IPS-20b (cell line): ENCODE results near the gene SEPTIN5.

ENCODE experiments used
- H3K27ac ChIP-seq: one replicate; pipeline ENCODE4 v1.5.1; 2013; ENCODE audit warnings: low read length
- H3K27me3 ChIP-seq: 2 replicates; pipeline ENCODE4 v1.6.1; 2013; ENCODE audit warnings: mild to moderate bottlenecking, low read length, inconsistent platforms; ENCODE audit not compliant: insufficient read depth
- H3K36me3 ChIP-seq: 2 replicates; pipeline ENCODE4 v1.6.1; 2013; ENCODE audit warnings: low read depth, mild to moderate bottlenecking, inconsistent platforms, low read length, moderate library complexity; ENCODE audit not compliant: insufficient read depth
- H3K4me1 ChIP-seq: 2 replicates; pipeline ENCODE4 v1.6.1; 2013; ENCODE audit warnings: mild to moderate bottlenecking, control low read depth, inconsistent platforms, low read length, moderate library complexity; ENCODE audit not compliant: insufficient read depth
- H3K4me3 ChIP-seq: 2 replicates; pipeline ENCODE4 v1.5.1; 2013; ENCODE audit warnings: mild to moderate bottlenecking, low read length, inconsistent platforms
- H3K9ac ChIP-seq: 2 replicates; pipeline ENCODE4 v1.6.1; 2013; ENCODE audit warnings: low read depth, mild to moderate bottlenecking, inconsistent platforms, low read length, moderate library complexity
- H3K9me3 ChIP-seq: 2 replicates; pipeline ENCODE4 v1.6.1; 2013; ENCODE audit warnings: mild to moderate bottlenecking, low read depth, low read length, inconsistent platforms; ENCODE audit not compliant: insufficient read depth

The SEPTIN5 gene

GRCh38 chr22:19734837-19735382, 20.6 kb downstream of the SEPTIN5 start:
- Histone ChIP-seq H3K9ac (no peak overlapping the region), H3K4me3 (no peak overlapping the region), H3K4me1 (no peaks in the 10 kb centered on the region), H3K9me3 (no peaks in the 10 kb centered on the region), H3K27me3 (peaks cover 12% of the 10 kb centered on the region), H3K36me3 (no peaks in the 10 kb centered on the region), H3K27ac (no peak overlapping the region)

DNA sequence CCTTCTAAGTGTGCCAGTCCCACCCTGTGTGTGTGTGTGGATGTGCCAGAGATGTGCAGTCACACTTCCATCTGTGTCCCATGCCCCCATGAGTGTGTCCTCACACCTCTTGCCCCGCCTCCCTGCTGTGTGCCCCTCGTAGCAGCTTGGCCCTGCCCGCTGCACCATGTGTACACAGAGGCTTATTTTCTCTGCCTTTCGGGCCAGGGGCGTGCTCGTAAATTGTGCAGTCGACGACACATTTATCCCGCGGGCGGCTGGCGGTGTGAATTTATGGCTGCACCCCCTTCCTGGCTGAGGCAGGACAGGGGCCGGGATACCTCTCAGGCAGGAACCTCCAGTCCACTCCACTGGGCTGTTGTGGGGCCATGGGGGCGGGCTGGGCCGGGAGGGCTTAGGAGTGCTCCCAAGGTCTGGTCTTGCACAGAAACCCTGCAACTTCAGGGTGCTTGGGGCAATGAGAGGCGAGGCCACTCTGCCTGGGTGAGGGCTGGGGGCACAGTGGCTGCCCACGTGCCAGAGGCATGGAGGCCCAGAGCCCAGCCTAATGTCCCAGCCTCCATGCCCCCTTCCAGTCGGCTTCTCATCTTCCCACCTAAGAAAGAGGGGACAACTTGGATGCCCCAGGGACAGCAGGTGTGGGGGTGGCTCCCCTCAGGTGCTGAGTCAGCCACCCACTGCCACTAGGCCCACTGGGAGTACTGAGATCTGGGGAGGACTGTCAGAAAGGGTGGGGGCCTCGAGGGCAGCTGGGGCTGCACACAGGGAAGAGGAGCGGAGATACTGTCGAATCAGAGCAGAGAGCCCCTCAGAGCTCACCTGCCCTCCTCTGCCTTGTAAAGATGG, 21.6 kb downstream of the SEPTIN5 start:
- H3K9me3 ChIP-seq: no peaks in the 10 kb centered on the region
- H3K27me3 ChIP-seq: peaks cover 5% of the 10 kb centered on the region; the same call in 1 of the 2 replicates
- H3K27ac ChIP-seq: no peak overlapping the region
- H3K9ac ChIP-seq: no peak overlapping the region
- no peaks in the 10 kb centered on the region for H3K36me3 ChIP-seq
- no peaks in the 10 kb centered on the region for H3K4me1 ChIP-seq
- no peak overlapping the region for H3K4me3 ChIP-seq

- no peaks in the 10 kb centered on the region for H3K9me3 ChIP-seq
- no peaks in the 10 kb centered on the region for H3K36me3 ChIP-seq
- 0 out of 2 replicates have a peak, but pooled peaks cover 5% of the 10 kb centered on the region for H3K27me3 ChIP-seq
- H3K4me3 ChIP-seq: no peak overlapping the region
- no peak overlapping the region for H3K27ac ChIP-seq
- no peak overlapping the region for H3K9ac ChIP-seq
- H3K4me1 ChIP-seq: no peaks in the 10 kb centered on the region
These were observed 23.8 kb downstream of the SEPTIN5 start for GRCh38 chr22:19737846-19738663.

DNA sequence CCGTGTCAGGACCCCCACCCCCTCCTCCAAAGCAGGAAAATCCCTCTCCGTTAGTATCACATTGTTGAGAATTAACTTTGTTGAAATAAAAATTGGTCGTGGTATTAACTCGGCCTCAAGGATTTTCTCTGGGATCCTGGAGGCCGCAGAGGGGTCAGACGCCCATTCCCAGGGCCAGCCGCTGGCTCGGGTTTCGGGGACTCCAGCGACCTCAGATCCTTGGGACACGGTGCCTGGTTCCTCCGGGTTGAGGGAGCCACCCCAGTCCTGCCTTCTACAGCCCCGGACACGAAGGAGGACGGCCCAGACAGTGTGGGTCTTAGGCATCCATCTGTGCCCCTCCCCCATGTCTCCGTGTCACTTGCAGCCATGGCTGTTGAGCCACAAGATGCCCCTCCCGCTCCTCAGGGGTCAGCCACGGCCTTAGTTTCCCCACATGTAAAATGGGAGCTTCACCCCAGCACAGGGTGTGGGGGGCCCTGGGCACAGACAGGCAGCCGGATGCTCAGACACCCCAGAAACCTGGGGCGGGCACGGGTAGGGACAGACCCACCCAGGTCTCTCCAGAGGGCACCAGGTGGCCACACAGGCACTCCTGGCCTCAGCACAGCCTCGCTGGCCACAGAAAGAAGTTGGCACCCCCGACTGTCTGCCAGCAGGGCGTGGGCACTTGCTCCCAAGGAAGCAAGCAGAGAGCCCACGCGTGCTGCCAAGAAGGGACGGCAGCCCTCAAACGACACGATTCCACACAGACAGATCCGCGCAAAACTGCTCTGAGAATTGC, 24.6 kb downstream of the SEPTIN5 start:
- H3K36me3 ChIP-seq: no peaks in the 10 kb centered on the region

GRCh38 chr22:19739448-19739895, 25.2 kb downstream of the SEPTIN5 start:
- H3K9ac ChIP-seq: no peak overlapping the region
- H3K27me3 ChIP-seq: 0 out of 2 replicates have a peak, but pooled peaks cover 5% of the 10 kb centered on the region
- H3K4me1 ChIP-seq: no peaks in the 10 kb centered on the region
- no peaks in the 10 kb centered on the region for H3K36me3 ChIP-seq
- no peak overlapping the region for H3K27ac ChIP-seq
- H3K9me3 ChIP-seq: no peaks in the 10 kb centered on the region
- no peak overlapping the region for H3K4me3 ChIP-seq

More for the DNA sequence above, 24.6 kb downstream of the SEPTIN5 start:
- H3K9me3 ChIP-seq: no peaks in the 10 kb centered on the region
- no peak overlapping the region for H3K27ac ChIP-seq
- no peak overlapping the region for H3K4me3 ChIP-seq
- 0 out of 2 replicates have a peak, but pooled peaks cover 5% of the 10 kb centered on the region for H3K27me3 ChIP-seq
- no peaks in the 10 kb centered on the region for H3K4me1 ChIP-seq
- H3K9ac ChIP-seq: no peak overlapping the region

DNA sequence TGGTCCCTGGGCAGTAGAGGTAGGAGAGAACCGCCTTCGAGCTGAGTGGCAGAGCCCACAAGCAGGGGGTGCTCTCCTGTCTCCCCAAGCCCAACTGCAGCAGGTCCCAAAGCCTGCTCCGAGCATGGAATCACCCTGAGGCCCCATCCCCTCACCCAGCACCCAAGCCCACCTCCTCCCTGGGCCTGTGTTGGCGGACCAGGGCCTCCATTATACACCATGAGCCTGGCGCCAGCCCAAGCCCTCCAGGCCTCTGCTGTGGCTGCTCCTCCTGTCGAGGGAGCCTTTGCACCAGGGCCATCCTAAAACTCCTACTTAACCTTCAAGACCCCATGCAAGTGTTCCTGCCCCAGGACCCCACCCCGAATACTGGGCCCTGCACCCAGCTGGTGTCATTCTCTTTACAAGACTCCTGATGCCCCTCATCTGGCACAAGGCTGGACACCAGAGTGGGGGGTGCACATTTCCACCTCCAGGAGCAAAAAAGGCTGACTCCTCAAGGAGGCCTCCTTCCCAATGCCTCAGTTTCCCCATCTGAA, 25.7 kb downstream of the SEPTIN5 start:
- Histone ChIP-seq H3K9me3 (no peaks in the 10 kb centered on the region), H3K36me3 (no peaks in the 10 kb centered on the region), H3K9ac (no peak overlapping the region), H3K27ac (no peak overlapping the region), H3K27me3 (0 out of 2 replicates have a peak, but pooled peaks cover 3% of the 10 kb centered on the region), H3K4me3 (no peak overlapping the region), H3K4me1 (no peaks in the 10 kb centered on the region)

- no peaks in the 10 kb centered on the region for H3K27me3 ChIP-seq
- no peak overlapping the region for H3K27ac ChIP-seq
- no peak overlapping the region for H3K9ac ChIP-seq
- H3K9me3 ChIP-seq: no peaks in the 10 kb centered on the region
- no peaks in the 10 kb centered on the region for H3K36me3 ChIP-seq
- H3K4me1 ChIP-seq: no peaks in the 10 kb centered on the region
- no peak overlapping the region for H3K4me3 ChIP-seq
These were observed 26.3 kb downstream of the SEPTIN5 start for GRCh38 chr22:19740586-19740985.

- Histone ChIP-seq H3K9me3 (no peaks in the 10 kb centered on the region), H3K4me1 (no peaks in the 10 kb centered on the region), H3K27me3 (no peaks in the 10 kb centered on the region; the same call in 1 of the 2 replicates), H3K9ac (no peak overlapping the region), H3K4me3 (no peak overlapping the region), H3K27ac (no peak overlapping the region), H3K36me3 (no peaks in the 10 kb centered on the region)
These were observed 26.8 kb downstream of the SEPTIN5 start for GRCh38 chr22:19741053-19741452.

GRCh38 chr22:19742160-19743066, 28.1 kb downstream of the SEPTIN5 start:
- Histone ChIP-seq H3K9me3 (no peaks in the 10 kb centered on the region), H3K36me3 (no peaks in the 10 kb centered on the region), H3K9ac (no peak overlapping the region), H3K27ac (no peak overlapping the region), H3K4me1 (no peaks in the 10 kb centered on the region), H3K27me3 (no peaks in the 10 kb centered on the region; the same call in 1 of the 2 replicates), H3K4me3 (no peak overlapping the region)

GRCh38 chr22:19743081-19743480, 28.8 kb downstream of the SEPTIN5 start:
- no peak overlapping the region for H3K4me3 ChIP-seq
- H3K4me1 ChIP-seq: no peaks in the 10 kb centered on the region
- no peak overlapping the region for H3K27ac ChIP-seq
- H3K27me3 ChIP-seq: peaks cover under 1% of the 10 kb centered on the region; the same call in 1 of the 2 replicates
- H3K9me3 ChIP-seq: no peaks in the 10 kb centered on the region
- no peaks in the 10 kb centered on the region for H3K36me3 ChIP-seq
- H3K9ac ChIP-seq: no peak overlapping the region
